Lung (tissue), 12 donors: Measurements from ENCODE around the gene CD200R1L. TPM values are rescaled to one million over a fixed set of nuclear protein-coding genes. Genes with fewer than 3 reads are reported as not detected.
A peak's percentile ranks its signal among the peaks of the same experiment; 100 is the strongest.

Source experiments
- ATAC-seq: fragments of 200-7000 bp; cut with Tn5 transposase; one replicate; pipeline ENCODE4 v1.9.1; 2020; ENCODE audit warnings: moderate number of reproducible peaks; ENCODE audit not compliant: insufficient read depth, low FRiP score
- DNase-seq, 3 donors: peaks; one replicate each; pipeline ENCODE4 v3.0.0-alpha.2; 2013 to 2017
- H3K27ac ChIP-seq, 2 donors: one replicate each; pipeline ENCODE4 v1.5.1; 2013; ENCODE audit warnings: mild to moderate bottlenecking in 2 of 2, moderate library complexity in 2 of 2, control low read depth in 1 of 2, inconsistent platforms in 1 of 2, low read depth in 1 of 2, low read length in 1 of 2
- H3K27me3 ChIP-seq, 3 donors: one replicate each; pipeline ENCODE4 v1.5.1; 2013; ENCODE audit warnings: low read length in 2 of 3; ENCODE audit not compliant: control insufficient read depth in 3 of 3, insufficient read depth in 3 of 3
- H3K36me3 ChIP-seq, 4 donors: one replicate each; pipeline ENCODE4 v1.5.1; 2013; ENCODE audit warnings: low read length in 4 of 4, mild to moderate bottlenecking in 1 of 4, moderate library complexity in 1 of 4; ENCODE audit not compliant: control insufficient read depth in 4 of 4, insufficient read depth in 4 of 4
- H3K4me1 ChIP-seq, 5 donors: one replicate each; pipeline ENCODE4 v1.5.1; 2013; ENCODE audit warnings: low read length in 5 of 5, mild to moderate bottlenecking in 2 of 5, moderate library complexity in 1 of 5; ENCODE audit not compliant: control insufficient read depth in 5 of 5, insufficient read depth in 5 of 5
- H3K4me3 ChIP-seq: one replicate; pipeline ENCODE4 v1.5.1; 2013; ENCODE audit warnings: mild to moderate bottlenecking, control low read depth, moderate library complexity
- H3K9ac ChIP-seq, 2 donors: one replicate each; pipeline ENCODE4 v1.5.1; 2013; ENCODE audit warnings: low read length in 2 of 2, control low read depth in 1 of 2; ENCODE audit not compliant: insufficient read depth in 1 of 2
- H3K9me3 ChIP-seq, 4 donors: one replicate each; pipeline ENCODE4 v1.5.1; 2013; ENCODE audit warnings: low read length in 3 of 4, mild to moderate bottlenecking in 1 of 4, moderate library complexity in 1 of 4; ENCODE audit not compliant: control insufficient read depth in 4 of 4, insufficient read depth in 3 of 4
- CTCF ChIP-seq: IDR thresholded peaks from 2 replicates; pipeline ENCODE4 v1.5.1; 2012; ENCODE audit warnings: mild to moderate bottlenecking; ENCODE audit errors: control extremely low read depth, extremely low read depth
- WGBS, 2 donors: extraction: QIAGEN DNeasy Blood & Tissue Kit; methylation state at CpG; one replicate each; pipeline ENCODE4 v1.1.7; 2013; 5-methylcytosine and 5-hydroxymethylcytosine counted together
- polyA plus RNA-seq, 2 donors: library from polyadenylated mRNA; stranded (reverse); fragments of 200-250 nt; gene quantifications; one replicate each; pipeline ENCODE4 v1.2.1, GENCODE V29; 2013
- total RNA-seq, 2 donors: library from RNA; depleted of rRNA in 1 of 2; stranded (reverse); fragments of >200 nt in 1 of 2; gene quantifications; one replicate each; pipeline ENCODE4 v1.2.1, GENCODE V29; 2014 to 2021
- donor health status: control.
- donor health status: control.
- donor health status: Bipolar disorder and iron deficiency.
- donor health status: healthy.
- donor health status: DM: yes; HTN: yes; CAD: no.

CD200R1L gene
- total and polyA plus RNA-seq, 4 donors: not detected

GRCh38 chr3:112781599-112781998 is 65.1 kb downstream of the CD200R1L start:
- ATAC-seq (no peak), DNase-seq (no peak)
- 86 to 90% methylated on average over 1 of the region's 1 CpG for WGBS, 2 donors
- peaks cover 0 to 55% (median 0%) of the 10 kb centered on the region in 3 donors for H3K27me3 ChIP-seq
- H3K9ac ChIP-seq: no peak overlapping the region
- no peak overlapping the region for H3K27ac ChIP-seq
- H3K36me3 ChIP-seq: no peaks in the 10 kb centered on the region
- H3K4me1 ChIP-seq: peaks cover 0 to 5% (median 0%) of the 10 kb centered on the region in 5 donors
- H3K9me3 ChIP-seq: no peaks in the 10 kb centered on the region
- no peak for TF ChIP-seq CTCF
- no peak overlapping the region for H3K4me3 ChIP-seq

- no peak for ATAC-seq
- no peak for TF ChIP-seq CTCF
- Histone ChIP-seq H3K9me3 (no peaks in the 10 kb centered on the region), H3K9ac (no peak overlapping the region), H3K4me1 (peaks cover 0 to 3% (median 0%) of the 10 kb centered on the region in 5 donors), H3K27me3 (peaks cover 0 to 63% (median 0%) of the 10 kb centered on the region in 3 donors), H3K36me3 (no peaks in the 10 kb centered on the region), H3K27ac (no peak overlapping the region), H3K4me3 (no peak overlapping the region)
- 64 to 73% methylated on average over 3 of the region's 3 CpGs for WGBS, 2 donors
- DNase-seq: no peak
Observed at GRCh38 chr3:112779558-112780480, 66.8 kb downstream of the CD200R1L start.

GRCh38 chr3:112779011-112779410 is 67.7 kb downstream of the CD200R1L start:
- ATAC-seq: no peak
- Histone ChIP-seq H3K27ac (peak overlapping the region in 1 of 2 donors; percentile 50), H3K9me3 (no peaks in the 10 kb centered on the region)

More at GRCh38 chr3:112779011-112779410, 67.7 kb downstream of the CD200R1L start:
- H3K4me3 ChIP-seq: no peak overlapping the region
- H3K9ac ChIP-seq: no peak overlapping the region
- no peak for DNase-seq
- H3K36me3 ChIP-seq: no peaks in the 10 kb centered on the region
- no peak for TF ChIP-seq CTCF
- peaks cover 0 to 3% (median 0%) of the 10 kb centered on the region in 5 donors for H3K4me1 ChIP-seq
- peaks cover 0 to 60% (median 0%) of the 10 kb centered on the region in 3 donors for H3K27me3 ChIP-seq
